CD4-positive, alpha-beta memory T cell (primary cell): ENCODE measurements around the gene RPS3A. TPM values are rescaled to one million over a fixed set of nuclear protein-coding genes. Genes with fewer than 3 reads are reported as not detected.

Experiments
- CTCF ChIA-PET: fragments of 350-600 bp; sonication (Branson Sonifier 250); formaldehyde crosslinking; loops from one replicate; lab custom pipeline; 2021; ENCODE audit warnings: inconsistent platforms; ENCODE audit not compliant: partially characterized antibody; lab: Charles Lee
- POLR2A ChIA-PET: fragments of 350-600 bp; sonication (Branson Sonifier 250); formaldehyde crosslinking; loops from one replicate; lab custom pipeline; 2021; ENCODE audit not compliant: partially characterized antibody; lab: Charles Lee
- DNase-seq, 5 donors: peaks; one replicate each; pipeline versions ENCODE4 v3.0.0 to v3.0.0-alpha.2; 2020 to 2022; ENCODE audit warnings: mixed read lengths in 1 of 5
- H3K27ac ChIP-seq: one replicate; pipeline ENCODE4 v1.7.0; 2013; ENCODE audit warnings: low read depth, low read length
- H3K27me3 ChIP-seq: 2 replicates; pipeline ENCODE4 v1.7.0; 2013; ENCODE audit warnings: mild to moderate bottlenecking, low read length, moderate library complexity; ENCODE audit not compliant: insufficient read depth
- H3K36me3 ChIP-seq: 2 replicates; pipeline ENCODE4 v1.7.0; 2013; ENCODE audit warnings: mild to moderate bottlenecking, low read length, moderate library complexity; ENCODE audit not compliant: insufficient read depth
- H3K4me1 ChIP-seq: 2 replicates; pipeline ENCODE4 v1.7.0; 2013; ENCODE audit warnings: mild to moderate bottlenecking, low read length, moderate library complexity; ENCODE audit not compliant: insufficient read depth
- H3K4me3 ChIP-seq, 2 donors: one replicate each; pipeline ENCODE4 v1.7.0; 2013; ENCODE audit warnings: low read length in 2 of 2, mild to moderate bottlenecking in 1 of 2
- H3K9me3 ChIP-seq, 2 donors: one replicate each; pipeline ENCODE4 v1.7.0; 2013; ENCODE audit warnings: low read length in 2 of 2, control low read depth in 1 of 2; ENCODE audit not compliant: control insufficient read depth in 1 of 2
- H3K27ac Mint-ChIP-seq, 7 donors: one replicate each; pipeline ENCODE4 v1.8.0; 2020 to 2021; ENCODE audit warnings: mixed read lengths in 7 of 7, mild to moderate bottlenecking in 6 of 7, inconsistent platforms in 3 of 7, moderate library complexity in 3 of 7
- H3K27me3 Mint-ChIP-seq, 2 donors: one replicate each; pipeline ENCODE4 v1.8.0; 2020 to 2021; ENCODE audit warnings: mixed read lengths in 2 of 2
- H3K36me3 Mint-ChIP-seq, 2 donors: one replicate each; pipeline ENCODE4 v1.8.0; 2020 to 2021; ENCODE audit warnings: mixed read lengths in 2 of 2, inconsistent platforms in 1 of 2, mild to moderate bottlenecking in 1 of 2
- H3K4me1 Mint-ChIP-seq, 4 donors: one replicate each; pipeline ENCODE4 v1.8.0; 2020 to 2021; ENCODE audit warnings: mixed read lengths in 4 of 4, mild to moderate bottlenecking in 1 of 4
- H3K4me3 Mint-ChIP-seq, 8 donors: one replicate each; pipeline ENCODE4 v1.8.0; 2020 to 2021; ENCODE audit warnings: mixed read lengths in 8 of 8, mild to moderate bottlenecking in 7 of 8, moderate library complexity in 6 of 8, inconsistent platforms in 3 of 8
- H3K9me3 Mint-ChIP-seq, 8 donors: one replicate each; pipeline ENCODE4 v1.8.0; 2020 to 2021; ENCODE audit warnings: mixed read lengths in 8 of 8, mild to moderate bottlenecking in 5 of 8, inconsistent platforms in 3 of 8, moderate library complexity in 1 of 8
- intact Hi-C: fragments of 100-400 bp; cut with micrococcal nuclease; formaldehyde crosslinking; loops from one replicate; pipeline ENCODE4 v1.15.1; 2023
- polyA plus RNA-seq, 2 donors: library from polyadenylated mRNA; unstranded; fragments of 300-500 nt; fragmentation: Illumina TruSeq; gene quantifications; one replicate each; pipeline ENCODE4 v1.2.3, GENCODE V29; 2021
- total RNA-seq, 2 experiments: library from RNA; stranded (reverse); gene quantifications; one replicate each; pipeline ENCODE4 v1.2.3, GENCODE V29; 2021

RPS3A gene
- total and polyA plus RNA-seq, 4 experiments from 2014 or later = 3,349 to 4,334 (median 4,088) TPM

DNA sequence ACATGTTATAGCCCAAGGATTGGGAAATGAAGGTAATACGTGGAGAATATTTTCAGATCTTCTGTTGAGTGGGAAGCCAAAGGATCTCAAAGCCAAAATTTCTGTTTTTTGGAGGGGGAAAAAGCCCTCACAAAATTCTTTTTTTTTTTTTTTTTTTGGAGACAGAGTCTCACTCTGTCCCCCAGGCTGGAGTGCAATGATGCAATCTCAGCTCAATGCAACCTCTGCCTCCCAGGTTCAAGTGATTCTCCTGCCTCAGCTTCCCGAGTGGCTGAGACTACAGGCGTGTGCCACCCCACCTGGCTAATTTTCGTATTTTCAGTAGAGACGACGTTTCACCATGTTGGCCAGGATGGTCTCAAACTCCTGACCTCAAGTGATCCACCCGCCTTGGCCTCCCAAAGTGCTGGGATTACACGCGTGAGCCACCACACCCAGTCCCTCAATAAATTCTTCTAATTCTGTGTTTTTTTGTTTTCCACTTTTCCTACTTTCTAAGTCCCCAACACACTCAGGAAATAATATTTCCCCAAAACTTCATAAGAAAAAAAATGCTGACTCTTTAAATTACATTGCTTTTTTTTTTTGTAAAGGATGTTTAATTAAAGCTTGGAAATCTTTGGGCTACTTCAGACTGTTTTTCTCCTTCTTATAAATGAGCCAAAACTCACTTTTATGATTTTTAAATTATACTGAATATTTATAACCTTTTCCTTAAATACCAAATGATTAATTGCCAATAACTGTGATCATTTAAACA, 51.6 kb downstream of the RPS3A start:
- ChIA-PET POLR2A (no interaction called here), CTCF (no interaction called here)
- Mint-ChIP-seq H3K36me3 (no peaks in the 10 kb centered on the region), H3K27ac (no peak overlapping the region), H3K9me3 (no peaks in the 10 kb centered on the region), H3K27me3 (peaks cover 1 to 11% of the 10 kb centered on the region in 2 donors), H3K4me1 (peaks cover 0 to 5% (median 2%) of the 10 kb centered on the region in 4 donors), H3K4me3 (no peak overlapping the region)
- intact Hi-C loops = no loop called here
- Histone ChIP-seq H3K36me3 (no peaks in the 10 kb centered on the region), H3K9me3 (no peaks in the 10 kb centered on the region), H3K4me3 (no peak overlapping the region), H3K27ac (no peak overlapping the region), H3K4me1 (no peaks in the 10 kb centered on the region), H3K27me3 (no peaks in the 10 kb centered on the region)
- DNase-seq = no peak

DNA sequence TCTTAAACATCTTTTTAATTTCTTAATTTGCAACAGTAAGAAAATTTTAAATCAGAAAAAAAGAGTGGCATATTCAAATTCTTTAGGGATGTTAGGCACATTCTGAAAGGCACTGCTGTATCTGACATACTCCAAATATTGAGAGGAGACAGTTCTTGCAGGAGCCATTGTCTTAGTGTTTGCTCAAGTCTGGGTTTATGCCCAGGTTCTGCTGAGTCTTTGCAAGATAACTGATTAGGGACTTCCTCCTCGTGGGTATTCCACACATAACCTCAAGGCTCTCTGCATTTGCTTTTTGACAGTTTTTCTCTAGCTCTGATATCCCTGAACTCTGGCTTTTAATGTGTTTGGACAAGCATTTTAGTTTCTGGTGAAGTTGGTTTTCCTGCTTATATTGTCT, 52.6 kb downstream of the RPS3A start:
- no peaks in the 10 kb centered on the region for H3K27me3 ChIP-seq
- intact Hi-C loops = no loop called here
- H3K4me1 Mint-ChIP-seq = peaks cover 0 to 5% (median 2%) of the 10 kb centered on the region in 4 donors
- ChIA-PET POLR2A (no interaction called here), CTCF (no interaction called here)
- no peak for DNase-seq
- H3K9me3 ChIP-seq = no peaks in the 10 kb centered on the region
- H3K4me3 Mint-ChIP-seq = no peak overlapping the region
- no peaks in the 10 kb centered on the region for H3K36me3 ChIP-seq
- no peak overlapping the region for H3K27ac Mint-ChIP-seq
- H3K4me1 ChIP-seq = no peaks in the 10 kb centered on the region
- H3K27me3 Mint-ChIP-seq = peaks cover 8 to 17% of the 10 kb centered on the region in 2 donors
- H3K27ac ChIP-seq = no peak overlapping the region
- no peak overlapping the region for H3K4me3 ChIP-seq
- H3K36me3 Mint-ChIP-seq = no peaks in the 10 kb centered on the region
- H3K9me3 Mint-ChIP-seq = peaks cover 0 to 4% (median 0%) of the 10 kb centered on the region in 8 donors

DNA sequence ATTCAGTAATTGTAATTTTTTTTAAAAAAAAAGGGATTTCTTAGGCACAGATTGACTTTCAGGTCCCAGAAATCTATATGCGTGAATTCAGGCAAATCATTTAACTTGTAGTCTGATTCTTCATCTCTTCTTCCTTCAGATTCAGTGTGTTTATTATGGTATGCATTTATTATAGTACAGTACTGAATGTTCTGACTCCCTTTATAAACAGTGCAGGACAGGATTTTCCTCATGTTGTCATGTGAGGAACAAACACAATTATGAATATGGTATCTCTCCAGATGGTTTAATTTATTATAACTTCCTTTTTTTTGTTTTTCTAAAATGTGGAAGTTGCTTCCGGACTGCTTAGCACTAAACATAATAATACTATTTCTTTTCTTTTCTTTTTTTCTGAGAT, 54.2 kb downstream of the RPS3A start:
- Mint-ChIP-seq H3K27me3 (peaks cover 9 to 23% of the 10 kb centered on the region in 2 donors), H3K36me3 (no peaks in the 10 kb centered on the region), H3K9me3 (peaks cover 0 to 10% (median 4%) of the 10 kb centered on the region in 8 donors), H3K4me3 (no peak overlapping the region), H3K27ac (no peak overlapping the region), H3K4me1 (peaks cover 0 to 5% (median 2%) of the 10 kb centered on the region in 4 donors)
- Histone ChIP-seq H3K4me3 (no peak overlapping the region), H3K9me3 (no peaks in the 10 kb centered on the region), H3K27ac (no peak overlapping the region), H3K36me3 (no peaks in the 10 kb centered on the region), H3K4me1 (no peaks in the 10 kb centered on the region), H3K27me3 (no peaks in the 10 kb centered on the region)
- CTCF ChIA-PET = no interaction called here
- no peak for DNase-seq
- POLR2A ChIA-PET = no interaction called here
- intact Hi-C loops = no loop called here

Other genes starting within 250 kb of the RPS3A start
- gene LRBA, start 84.3 kb upstream of the RPS3A start, total RNA-seq = 10 to 100 TPM; 63.6 to 64.5 TPM
- gene LRBA, start 84.3 kb upstream of the RPS3A start, polyA plus RNA-seq = 10 to 100 TPM; 17.1 to 27.1 TPM
- not detected for gene PRSS48, start 177.5 kb downstream of the RPS3A start, total RNA-seq
- not detected for gene PRSS48, start 177.5 kb downstream of the RPS3A start, polyA plus RNA-seq
- gene SH3D19, start 226.0 kb downstream of the RPS3A start, total RNA-seq = 1 to 10 TPM in 1 of 2 experiments, under 1 TPM in 1; 0.11 to 1.0 TPM
- gene SH3D19, start 226.0 kb downstream of the RPS3A start, polyA plus RNA-seq = 1 to 10 TPM in 1 of 2 donors, under 1 TPM in 1; 0.56 to 1.4 TPM